Measurements from ENCODE around the gene TMEM123.

DNA sequence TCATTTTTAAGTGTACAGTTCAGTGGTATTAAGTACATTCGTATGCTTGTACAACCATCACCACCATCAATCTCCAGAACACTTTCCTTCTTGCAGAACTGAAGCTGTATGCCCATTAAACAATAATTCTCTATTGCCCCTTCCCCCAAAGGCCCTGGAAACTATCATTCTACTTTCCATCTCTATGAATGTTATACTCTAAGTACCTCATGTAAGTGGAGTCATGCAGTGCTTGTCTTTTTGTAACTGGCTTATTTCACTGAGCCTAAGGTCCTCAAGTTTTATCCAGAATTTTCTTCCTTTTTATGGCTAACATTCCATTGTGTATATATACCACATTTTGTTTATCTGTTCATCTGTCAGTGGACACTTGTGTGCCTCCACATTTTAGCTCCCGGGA, 48.3 kb upstream of the TMEM123 start:
- TF ChIP-seq, protein P1, sequence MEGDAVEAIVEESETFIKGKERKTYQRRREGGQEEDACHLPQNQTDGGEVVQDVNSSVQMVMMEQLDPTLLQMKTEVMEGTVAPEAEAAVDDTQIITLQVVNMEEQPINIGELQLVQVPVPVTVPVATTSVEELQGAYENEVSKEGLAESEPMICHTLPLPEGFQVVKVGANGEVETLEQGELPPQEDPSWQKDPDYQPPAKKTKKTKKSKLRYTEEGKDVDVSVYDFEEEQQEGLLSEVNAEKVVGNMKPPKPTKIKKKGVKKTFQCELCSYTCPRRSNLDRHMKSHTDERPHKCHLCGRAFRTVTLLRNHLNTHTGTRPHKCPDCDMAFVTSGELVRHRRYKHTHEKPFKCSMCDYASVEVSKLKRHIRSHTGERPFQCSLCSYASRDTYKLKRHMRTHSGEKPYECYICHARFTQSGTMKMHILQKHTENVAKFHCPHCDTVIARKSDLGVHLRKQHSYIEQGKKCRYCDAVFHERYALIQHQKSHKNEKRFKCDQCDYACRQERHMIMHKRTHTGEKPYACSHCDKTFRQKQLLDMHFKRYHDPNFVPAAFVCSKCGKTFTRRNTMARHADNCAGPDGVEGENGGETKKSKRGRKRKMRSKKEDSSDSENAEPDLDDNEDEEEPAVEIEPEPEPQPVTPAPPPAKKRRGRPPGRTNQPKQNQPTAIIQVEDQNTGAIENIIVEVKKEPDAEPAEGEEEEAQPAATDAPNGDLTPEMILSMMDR (IDR thresholded peaks at IDR 0.05): no peak
- no peak for TF ChIP-seq EZH2 (IDR thresholded peaks at IDR 0.05; ENCODE audit: borderline replicate concordance, insufficient read depth, low read depth, low read length, poor library complexity, severe bottlenecking)

Measured in B cell (primary cell).